SK-N-SH treated with all-trans-retinoic acid at 6 μM for 48 hours (cell line): ENCODE results near the gene DRC1.

Experiments
- ATAC-seq: fragments of 200-7000 bp; cut with Tn5 transposase; 3 replicates; pipeline ENCODE4 v1.9.1; 2020; ENCODE audit warnings: mild to moderate bottlenecking, moderate library complexity
- ARNTL ChIP-seq: fragments of 450-650 bp; formaldehyde crosslinking; IDR thresholded peaks from 2 replicates; pipeline ENCODE4 v1.5.0; 2020; ENCODE audit warnings: low read depth, mild to moderate bottlenecking, moderate library complexity, borderline replicate concordance
- CREB5 ChIP-seq: fragments of 250-450 bp; sonication (Bioruptor Pico); IDR thresholded peaks from 2 replicates; pipeline ENCODE4 v1.5.1; 2020; ENCODE audit warnings: low read depth, mild to moderate bottlenecking, moderate library complexity
- CSDC2 ChIP-seq: fragments of 250-450 bp; sonication (Bioruptor Pico); IDR thresholded peaks from 2 replicates; pipeline ENCODE4 v1.5.0; 2020; ENCODE audit warnings: mild to moderate bottlenecking, moderate library complexity
- CSRNP3 ChIP-seq: fragments of 250-450 bp; sonication (Bioruptor Pico); IDR thresholded peaks from 2 replicates; pipeline ENCODE4 v1.5.1; 2021; ENCODE audit warnings: mild to moderate bottlenecking, moderate library complexity
- ESRRG ChIP-seq: fragments of 250-450 bp; sonication (Bioruptor Pico); IDR thresholded peaks from 2 replicates; pipeline ENCODE4 v1.6.1; 2021; ENCODE audit warnings: mild to moderate bottlenecking
- GLIS3 ChIP-seq: fragments of 250-450 bp; sonication (Bioruptor Pico); IDR thresholded peaks from 2 replicates; pipeline ENCODE4 v1.5.0; 2020; ENCODE audit warnings: mild to moderate bottlenecking, moderate library complexity
- ISL1 ChIP-seq: fragments of 250-450 bp; sonication (Bioruptor Pico); IDR thresholded peaks from 2 replicates; pipeline ENCODE4 v2.1.2; 2022; ENCODE audit warnings: mild to moderate bottlenecking, moderate library complexity
- OSR1 ChIP-seq: fragments of 250-450 bp; sonication (Bioruptor Pico); IDR thresholded peaks from 2 replicates; pipeline ENCODE4 v1.8.0; 2022; ENCODE audit warnings: moderate library complexity, mild to moderate bottlenecking, inconsistent platforms
- PATZ1 ChIP-seq: fragments of 250-450 bp; sonication (Bioruptor Pico); IDR thresholded peaks from 2 replicates; pipeline ENCODE4 v1.8.0; 2020; ENCODE audit warnings: mild to moderate bottlenecking, moderate library complexity, borderline replicate concordance
- POU6F1 ChIP-seq: fragments of 250-450 bp; sonication (Bioruptor Pico); IDR thresholded peaks from 2 replicates; pipeline ENCODE4 v1.8.0; 2021; ENCODE audit warnings: low read depth, mild to moderate bottlenecking, moderate library complexity, borderline replicate concordance
- PPARA ChIP-seq: fragments of 250-450 bp; sonication (Bioruptor Pico); IDR thresholded peaks from 2 replicates; pipeline ENCODE4 v1.5.0; 2020; ENCODE audit warnings: mild to moderate bottlenecking, borderline replicate concordance
- RARB ChIP-seq: fragments of 250-450 bp; sonication (Bioruptor Pico); IDR thresholded peaks from 2 replicates; pipeline ENCODE4 v1.8.0; 2021; ENCODE audit warnings: mild to moderate bottlenecking, moderate library complexity
- SNAI2 ChIP-seq: fragments of 250-450 bp; sonication (Bioruptor Pico); IDR thresholded peaks from 2 replicates; pipeline ENCODE4 v1.5.0; 2020; ENCODE audit warnings: mild to moderate bottlenecking, moderate library complexity
- TCF4 ChIP-seq: fragments of 250-450 bp; sonication (Bioruptor Pico); IDR thresholded peaks from 2 replicates; pipeline ENCODE4 v1.8.0; 2021; ENCODE audit warnings: mild to moderate bottlenecking, moderate library complexity, borderline replicate concordance
- TSHZ2 ChIP-seq: fragments of 250-450 bp; sonication (Bioruptor Pico); IDR thresholded peaks from 2 replicates; pipeline ENCODE4 v1.5.0; 2020; ENCODE audit warnings: mild to moderate bottlenecking, moderate library complexity
- ZFP3 ChIP-seq: fragments of 250-450 bp; sonication (Bioruptor Pico); IDR thresholded peaks from 2 replicates; pipeline ENCODE4 v1.5.0; 2020; ENCODE audit warnings: mild to moderate bottlenecking, moderate library complexity
- ZNF565 ChIP-seq: fragments of 450-650 bp; formaldehyde crosslinking; conservative IDR thresholded peaks from 2 replicates; pipeline ENCODE4 v1.5.0; 2020; ENCODE audit warnings: low read depth, mild to moderate bottlenecking, moderate library complexity
- ZNF8 ChIP-seq: fragments of 450-650 bp; formaldehyde crosslinking; IDR thresholded peaks from 2 replicates; pipeline ENCODE4 v1.5.0; 2020; ENCODE audit warnings: mild to moderate bottlenecking, moderate library complexity

DRC1 gene

GRCh38 chr2:26463244-26464192, 61.8 kb downstream of the DRC1 start (continued):
- TF ChIP-seq CSRNP3 (CRISPR knock-in tag) (no peak), PATZ1 (no peak), OSR1 (no peak), ZFP3 (CRISPR knock-in tag) (no peak), TCF4 (CRISPR knock-in tag) (no peak), GLIS3 (CRISPR knock-in tag) (no peak), ARNTL (no peak)

- TF ChIP-seq RARB (no peak), ZNF565 (CRISPR knock-in tag) (no peak), TCF4 (CRISPR knock-in tag) (no peak), ZNF8 (CRISPR knock-in tag) (no peak), POU6F1 (CRISPR knock-in tag) (no peak), OSR1 (no peak), CSDC2 (CRISPR knock-in tag) (no peak), SNAI2 (no peak), CREB5 (CRISPR knock-in tag) (no peak)
Measured at GRCh38 chr2:26464390-26465265, 62.9 kb downstream of the DRC1 start.

DNA sequence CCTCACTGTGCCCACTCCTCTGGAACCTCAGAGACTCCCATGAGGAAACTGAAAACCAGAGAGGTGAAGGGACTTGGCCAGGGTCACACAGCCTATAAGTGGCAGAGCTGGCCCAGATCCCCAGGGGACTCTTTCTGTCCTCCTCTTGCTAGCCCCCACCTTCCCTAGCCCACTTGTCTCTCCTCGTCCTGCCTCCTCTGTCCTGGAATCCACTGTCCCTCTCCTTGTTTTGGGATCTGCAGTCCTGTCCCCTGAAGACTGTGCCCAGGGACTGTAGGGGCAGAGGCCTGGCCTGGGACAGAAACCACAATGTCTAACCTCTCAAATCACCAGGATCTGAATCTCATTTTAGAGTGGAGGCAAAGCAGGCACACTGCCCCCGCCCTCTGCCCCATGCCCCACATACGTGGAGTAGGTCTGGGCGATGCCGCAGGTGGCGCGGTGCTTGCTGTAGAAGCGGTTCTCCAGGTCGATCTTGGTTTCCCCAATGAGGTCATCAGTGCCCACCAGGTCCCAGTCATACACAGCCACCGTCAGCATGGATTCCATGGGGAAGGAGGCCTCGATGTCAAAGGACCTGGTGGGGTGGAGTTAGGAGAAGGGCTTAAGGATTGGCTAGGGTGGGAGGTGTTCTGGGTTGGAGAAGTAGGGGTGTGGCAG, 63.7 kb downstream of the DRC1 start:
- TF ChIP-seq ZNF565 (CRISPR knock-in tag) (no peak), TCF4 (CRISPR knock-in tag) (no peak), PATZ1 (no peak), ISL1 (CRISPR knock-in tag) (no peak)
- ATAC-seq = no peak

More at GRCh38 chr2:26464390-26465265, 62.9 kb downstream of the DRC1 start:
- ATAC-seq = no peak

DNA sequence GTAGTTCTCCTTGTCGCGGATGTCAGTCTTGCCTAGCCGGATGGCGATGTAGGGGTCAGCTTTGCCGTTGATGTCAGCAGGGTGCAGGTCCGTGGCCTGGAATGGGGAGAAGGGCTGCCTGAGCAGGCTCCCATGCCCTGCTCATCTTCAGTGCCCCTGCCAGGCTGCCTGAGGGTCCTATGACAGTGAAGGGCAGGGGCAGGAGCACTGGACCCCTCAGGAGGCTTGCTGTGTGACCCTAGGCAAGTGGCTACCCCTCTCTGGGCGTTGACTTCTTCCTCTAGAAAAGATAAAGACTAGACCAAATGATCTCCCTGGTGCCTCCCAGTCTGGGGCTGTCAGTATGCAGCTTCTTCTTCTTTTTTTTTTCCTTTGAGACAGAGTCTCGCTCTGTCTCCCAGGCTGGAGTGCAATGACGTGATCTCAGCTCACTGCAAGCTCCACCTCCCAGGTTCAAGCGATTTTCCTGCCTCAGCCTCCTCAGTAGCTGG, 64.3 kb downstream of the DRC1 start:
- ATAC-seq = no peak
- TF ChIP-seq TSHZ2 (CRISPR knock-in tag) (no peak), PATZ1 (no peak), ESRRG (CRISPR knock-in tag) (no peak), ISL1 (CRISPR knock-in tag) (no peak), PPARA (CRISPR knock-in tag) (no peak), GLIS3 (CRISPR knock-in tag) (no peak), SNAI2 (no peak), ZNF8 (CRISPR knock-in tag) (no peak)
- TF ChIP-seq, all 23 proteins: peak for 0
